Adrenal gland (tissue), 5 donors: ENCODE results near the gene CCAR1.

ENCODE experiments used
- CTCF ChIP-seq, 6 experiments: fragments of 450-650 bp in 4 of 6; fragments of 200-600 bp in 2 of 6; sonication (generic) in 1 of 6; IDR thresholded peaks; 1 replicate in 5 of 6; 2 replicates in 1 of 6; pipeline versions ENCODE4 v1.5.1 to v1.8.0; 2016 to 2021; ENCODE audit warnings: antibody characterized with exemption in 6 of 6, mild to moderate bottlenecking in 2 of 6, moderate library complexity in 1 of 6
- POLR2A ChIP-seq, 2 donors: fragments of 450-650 bp; IDR thresholded peaks; one replicate each; pipeline ENCODE4 v1.6.1; 2017; ENCODE audit warnings: antibody characterized with exemption in 2 of 2, mild to moderate bottlenecking in 2 of 2, moderate library complexity in 1 of 2
- donor health status: DM: no; HTN: no; CAD: no.

DNA sequence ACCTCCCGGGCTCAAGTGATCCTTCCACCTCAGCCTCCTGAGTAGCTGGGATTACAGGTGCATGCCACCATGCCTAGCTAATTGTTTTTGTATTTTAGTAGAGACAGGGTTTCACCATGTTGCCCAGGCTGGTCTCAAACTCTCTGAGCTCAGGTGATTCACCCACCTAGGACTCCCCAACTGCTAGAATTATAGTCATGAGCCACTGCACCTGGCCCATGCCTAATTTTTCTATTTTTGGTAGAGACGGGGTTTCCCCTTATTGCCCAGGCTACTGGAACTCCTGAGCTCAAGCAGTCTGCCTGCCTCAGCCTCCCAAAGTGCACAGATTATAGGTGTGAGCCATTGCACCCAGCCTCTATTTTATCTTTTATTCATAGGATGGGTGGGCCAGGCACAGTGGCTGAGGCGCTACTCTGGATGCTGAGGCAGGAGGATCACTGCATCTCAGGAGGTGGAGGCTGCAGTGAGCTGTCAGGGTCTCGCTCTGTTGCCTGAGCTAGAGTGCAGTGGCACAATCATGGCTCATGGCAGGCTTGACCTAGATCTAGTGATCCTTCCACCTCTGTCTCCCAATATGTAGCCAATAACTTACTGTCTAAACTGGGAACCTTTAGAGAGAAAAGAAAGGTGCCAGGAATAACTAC lies 75.0 kb downstream of the CCAR1 start:
- no peak for TF ChIP-seq POLR2A (IDR thresholded peaks at IDR 0.05)
- TF ChIP-seq CTCF (IDR thresholded peaks at IDR 0.05), result no peak
